ENCODE measurements around the gene PYY.
"Not testable (repeated sequence)": the region's sequence is repeated elsewhere in the genome, so short reads cannot be mapped to it uniquely, and the experiment has no call there.

DNA sequence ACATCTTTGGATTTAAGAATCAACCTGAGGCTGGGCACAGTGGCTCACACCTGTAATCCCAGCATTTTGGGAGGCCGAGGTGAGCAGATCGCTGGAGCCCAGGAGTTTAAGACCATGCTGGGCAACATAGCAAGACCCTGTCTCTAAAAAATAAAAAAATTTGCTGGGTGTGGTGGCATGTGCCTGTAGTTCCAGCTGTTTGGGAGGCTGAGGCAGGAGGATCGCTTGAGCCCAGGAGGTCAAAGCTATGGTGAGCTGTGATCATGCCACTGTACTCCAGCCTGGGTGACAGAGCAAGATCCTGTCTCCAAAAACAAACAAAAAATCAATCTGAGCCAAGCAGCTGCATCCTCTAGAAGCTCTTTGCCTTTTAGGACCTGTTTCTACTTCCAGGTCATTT is 14.3 kb downstream of the PYY start:
- TF ChIP-seq, protein P1, sequence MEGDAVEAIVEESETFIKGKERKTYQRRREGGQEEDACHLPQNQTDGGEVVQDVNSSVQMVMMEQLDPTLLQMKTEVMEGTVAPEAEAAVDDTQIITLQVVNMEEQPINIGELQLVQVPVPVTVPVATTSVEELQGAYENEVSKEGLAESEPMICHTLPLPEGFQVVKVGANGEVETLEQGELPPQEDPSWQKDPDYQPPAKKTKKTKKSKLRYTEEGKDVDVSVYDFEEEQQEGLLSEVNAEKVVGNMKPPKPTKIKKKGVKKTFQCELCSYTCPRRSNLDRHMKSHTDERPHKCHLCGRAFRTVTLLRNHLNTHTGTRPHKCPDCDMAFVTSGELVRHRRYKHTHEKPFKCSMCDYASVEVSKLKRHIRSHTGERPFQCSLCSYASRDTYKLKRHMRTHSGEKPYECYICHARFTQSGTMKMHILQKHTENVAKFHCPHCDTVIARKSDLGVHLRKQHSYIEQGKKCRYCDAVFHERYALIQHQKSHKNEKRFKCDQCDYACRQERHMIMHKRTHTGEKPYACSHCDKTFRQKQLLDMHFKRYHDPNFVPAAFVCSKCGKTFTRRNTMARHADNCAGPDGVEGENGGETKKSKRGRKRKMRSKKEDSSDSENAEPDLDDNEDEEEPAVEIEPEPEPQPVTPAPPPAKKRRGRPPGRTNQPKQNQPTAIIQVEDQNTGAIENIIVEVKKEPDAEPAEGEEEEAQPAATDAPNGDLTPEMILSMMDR (IDR thresholded peaks at IDR 0.05; ENCODE audit: low read length): not testable (repeated sequence)
- not testable (repeated sequence) for TF ChIP-seq EZH2 (optimal IDR thresholded peaks at IDR 0.05; ENCODE audit: low read depth, low read length); EZH2phosphoT487 (IDR thresholded peaks at IDR 0.05; ENCODE audit: low read length)
